ENCODE measurements around the gene PCSK5. TPM values are rescaled to one million over a fixed set of nuclear protein-coding genes. Genes with fewer than 3 reads are reported as not detected.

The PCSK5 gene
- total RNA-seq, 4 donors from 2014 or later = 6.5 to 24.3 (median 12.4) TPM

GRCh38 chr9:76037587-76038225 is 147.2 kb downstream of the PCSK5 start:
- Histone ChIP-seq H3K27ac (no peak overlapping the region), H3K36me3 (no peaks in the 10 kb centered on the region), H3K27me3 (no peaks in the 10 kb centered on the region), H3K4me3 (no peak overlapping the region), H3K9me3 (no peaks in the 10 kb centered on the region), H3K4me1 (no peaks in the 10 kb centered on the region)
- TF ChIP-seq POLR2A (IDR thresholded peaks at IDR 0.05) (no peak), CTCF (IDR thresholded peaks at IDR 0.05) (no peak)
- intact Hi-C loops (cut with DNase I; ENCODE audit: low total_unique reads) = no loop called here
- DNase-seq = no peak

GRCh38 chr9:76038431-76038830 is 148.0 kb downstream of the PCSK5 start:
- no peak for DNase-seq
- H3K36me3 ChIP-seq = no peaks in the 10 kb centered on the region
- no peak overlapping the region for H3K4me3 ChIP-seq
- intact Hi-C loops (cut with DNase I; ENCODE audit: low total_unique reads) = no loop called here
- no peak overlapping the region for H3K27ac ChIP-seq
- no peak for TF ChIP-seq CTCF (IDR thresholded peaks at IDR 0.05)
- no peak for TF ChIP-seq POLR2A (IDR thresholded peaks at IDR 0.05)
- H3K9me3 ChIP-seq = no peaks in the 10 kb centered on the region
- H3K4me1 ChIP-seq = no peaks in the 10 kb centered on the region
- no peaks in the 10 kb centered on the region for H3K27me3 ChIP-seq

- H3K4me3 ChIP-seq = no peak overlapping the region
- H3K27ac ChIP-seq = no peak overlapping the region
- intact Hi-C loops (cut with DNase I; ENCODE audit: low total_unique reads) = no loop called here
- no peaks in the 10 kb centered on the region for H3K9me3 ChIP-seq
- no peaks in the 10 kb centered on the region for H3K36me3 ChIP-seq
- no peak for DNase-seq
- TF ChIP-seq POLR2A (IDR thresholded peaks at IDR 0.05) (no peak), CTCF (IDR thresholded peaks at IDR 0.05) (no peak)
- H3K27me3 ChIP-seq = no peaks in the 10 kb centered on the region
- no peaks in the 10 kb centered on the region for H3K4me1 ChIP-seq
Measured at GRCh38 chr9:76044266-76044819, 153.9 kb downstream of the PCSK5 start.

- DNase-seq = no peak
- Histone ChIP-seq H3K4me3 (no peak overlapping the region), H3K4me1 (no peaks in the 10 kb centered on the region), H3K27ac (no peak overlapping the region), H3K36me3 (no peaks in the 10 kb centered on the region), H3K9me3 (no peaks in the 10 kb centered on the region), H3K27me3 (no peaks in the 10 kb centered on the region)
- intact Hi-C loops (cut with DNase I; ENCODE audit: low total_unique reads) = no loop called here
- no peak for TF ChIP-seq CTCF (IDR thresholded peaks at IDR 0.05)
- TF ChIP-seq POLR2A (IDR thresholded peaks at IDR 0.05) = no peak
Measured at GRCh38 chr9:76045221-76045620, 154.7 kb downstream of the PCSK5 start.

- intact Hi-C loops (cut with DNase I; ENCODE audit: low total_unique reads) = no loop called here
- DNase-seq = no peak
- no peaks in the 10 kb centered on the region for H3K36me3 ChIP-seq
Measured at GRCh38 chr9:76049341-76049740, 158.9 kb downstream of the PCSK5 start.

More at GRCh38 chr9:76049341-76049740, 158.9 kb downstream of the PCSK5 start:
- H3K27ac ChIP-seq = no peak overlapping the region
- H3K27me3 ChIP-seq = no peaks in the 10 kb centered on the region
- H3K4me3 ChIP-seq = no peak overlapping the region
- H3K4me1 ChIP-seq = no peaks in the 10 kb centered on the region
- no peaks in the 10 kb centered on the region for H3K9me3 ChIP-seq
- no peak for TF ChIP-seq CTCF (IDR thresholded peaks at IDR 0.05)
- TF ChIP-seq POLR2A (IDR thresholded peaks at IDR 0.05) = no peak
